HG03575 (cell line): Measurements from ENCODE around the gene CREG1.

Experiments
- ATAC-seq: cut with Tn5 transposase; IDR thresholded peaks from one replicate; pipeline ENCODE4 v1.9.1; 2021; ENCODE audit not compliant: unreplicated experiment, insufficient number of reproducible peaks, low FRiP score; ENCODE audit errors: extremely low read depth

Gene CREG1

DNA sequence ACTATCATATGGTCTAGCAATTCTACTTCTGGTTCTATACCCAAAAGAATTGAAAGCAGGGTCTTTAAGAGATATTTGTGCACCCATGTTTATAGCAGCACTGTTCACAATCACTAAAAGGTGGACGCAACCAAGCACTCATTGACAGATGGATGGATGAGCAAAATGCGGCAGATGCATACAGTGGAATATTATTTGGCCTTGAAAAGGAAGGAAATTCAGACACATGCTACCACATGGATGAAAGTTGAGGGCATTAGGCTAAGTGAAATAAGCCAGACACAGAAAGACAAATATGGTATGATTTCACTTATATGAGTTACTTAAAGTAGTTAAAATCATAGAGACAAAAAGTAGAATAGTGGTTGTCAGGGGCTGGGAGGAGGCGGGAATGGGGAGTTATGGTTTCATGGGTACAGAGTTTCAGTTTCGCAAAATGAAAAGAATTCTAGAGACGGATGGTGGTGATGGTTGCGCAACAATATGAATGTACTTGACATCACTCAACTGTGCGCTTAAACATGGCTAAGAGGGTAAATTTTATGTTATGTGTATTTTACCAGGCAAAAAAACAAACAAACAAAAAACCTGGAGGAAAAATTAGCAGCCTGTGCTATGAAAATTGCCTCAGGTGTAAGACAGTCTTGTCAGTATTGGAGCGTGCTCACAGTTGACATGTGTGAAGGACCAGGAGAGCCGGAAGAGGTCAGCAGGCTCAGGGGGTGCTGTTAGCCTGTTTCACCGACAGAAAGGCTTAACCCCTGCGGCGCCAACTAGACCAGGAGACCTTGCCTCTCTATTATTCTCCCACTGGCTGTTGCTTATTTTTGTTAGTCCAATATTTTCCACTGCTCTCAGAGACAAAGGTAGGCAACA lies 61.7 kb downstream of the CREG1 start:
- no peak for ATAC-seq
